ENCODE results near the gene CD109.

CD109 gene

GRCh38 chr6:73867411-73867810, 171.4 kb downstream of the CD109 start:
- DNase-seq, result no peak

- DNase-seq, result no peak
Observed at GRCh38 chr6:73870907-73871306, 174.9 kb downstream of the CD109 start.

- DNase-seq, result no peak
Observed at GRCh38 chr6:73873081-73873480, 177.1 kb downstream of the CD109 start.

All from NCI-H187 (cell line).